Effector memory CD8-positive, alpha-beta T cell (primary cell): ENCODE measurements around the gene MEG3.

Experiments
- ATAC-seq: fragments of 150-1000 bp; cut with Tn5 transposase; replicated peaks from 2 replicates; pipeline ENCODE4 v1.10.0; 2021; ENCODE audit warnings: mild to moderate bottlenecking, moderate library complexity
- DNase-seq, 3 experiments: peaks; one replicate each; pipeline ENCODE4 v3.0.0; 2021
- H3K27ac Mint-ChIP-seq, 2 donors: one replicate each; pipeline ENCODE4 v1.8.0; 2022; ENCODE audit warnings: mild to moderate bottlenecking in 2 of 2, mixed read lengths in 2 of 2, moderate library complexity in 2 of 2
- H3K27me3 Mint-ChIP-seq, 2 donors: one replicate each; pipeline ENCODE4 v1.8.0; 2022; ENCODE audit warnings: mixed read lengths in 2 of 2
- H3K36me3 Mint-ChIP-seq: one replicate; pipeline ENCODE4 v1.8.0; 2022; ENCODE audit warnings: mild to moderate bottlenecking, moderate library complexity, mixed read lengths; ENCODE audit not compliant: insufficient read depth
- H3K4me1 Mint-ChIP-seq, 2 donors: one replicate each; pipeline ENCODE4 v1.8.0; 2022; ENCODE audit warnings: low read depth in 2 of 2, mixed read lengths in 2 of 2
- H3K4me3 Mint-ChIP-seq, 2 donors: one replicate each; pipeline ENCODE4 v1.8.0; 2022; ENCODE audit warnings: mild to moderate bottlenecking in 2 of 2, mixed read lengths in 2 of 2, moderate library complexity in 2 of 2
- H3K9me3 Mint-ChIP-seq, 2 donors: one replicate each; pipeline ENCODE4 v1.8.0; 2022; ENCODE audit warnings: mixed read lengths in 2 of 2

Gene MEG3

DNA sequence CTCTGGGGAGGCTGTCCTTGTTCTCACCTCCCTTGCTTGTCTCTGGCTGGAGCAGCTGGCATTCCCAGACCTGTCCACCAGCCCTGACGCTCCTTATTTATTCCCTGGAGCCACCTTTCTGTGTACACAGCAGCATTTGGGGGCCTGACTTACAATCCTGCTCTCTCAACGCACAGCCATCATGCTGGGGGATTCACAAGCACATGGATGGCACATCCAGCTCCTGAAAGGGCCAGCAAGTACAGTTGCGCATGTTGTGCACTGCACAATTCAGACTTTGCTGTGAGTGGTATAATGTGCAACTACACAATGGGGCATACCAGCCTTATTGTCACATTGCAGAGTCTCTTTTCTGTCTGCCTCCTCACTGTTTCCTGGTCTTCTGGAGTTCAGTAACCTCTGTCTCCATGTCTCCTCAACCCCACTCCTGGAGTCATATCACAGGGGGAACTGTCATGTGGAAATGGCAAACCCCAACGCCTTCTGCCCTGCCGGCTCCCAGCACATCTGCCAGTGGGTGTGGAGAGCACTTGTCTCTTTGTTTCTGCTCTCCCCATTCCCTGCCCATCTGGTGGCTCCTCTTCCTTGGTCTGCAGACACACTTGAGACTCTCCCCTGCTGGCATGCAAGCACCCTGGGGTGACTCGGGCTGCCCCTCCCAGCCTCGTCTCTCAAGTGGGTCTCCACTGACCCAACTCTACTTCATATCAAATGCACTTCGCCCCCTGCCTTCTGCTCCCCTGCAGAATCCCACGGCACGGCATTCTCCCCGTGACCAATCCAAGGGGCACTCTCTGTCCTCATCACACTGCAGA is 41.2 kb upstream of the MEG3 start:
- H3K4me1 Mint-ChIP-seq: no peaks in the 10 kb centered on the region
- H3K36me3 Mint-ChIP-seq: no peaks in the 10 kb centered on the region
- DNase-seq (no peak), ATAC-seq (no peak)
- no peaks in the 10 kb centered on the region for H3K9me3 Mint-ChIP-seq
- peaks cover 30 to 77% of the 10 kb centered on the region in 2 donors for H3K27me3 Mint-ChIP-seq
- no peak overlapping the region for H3K27ac Mint-ChIP-seq
- H3K4me3 Mint-ChIP-seq: no peak overlapping the region

- no peak overlapping the region for H3K27ac Mint-ChIP-seq
- ATAC-seq: no peak
- H3K9me3 Mint-ChIP-seq: no peaks in the 10 kb centered on the region
- H3K4me3 Mint-ChIP-seq: no peak overlapping the region
- no peaks in the 10 kb centered on the region for H3K36me3 Mint-ChIP-seq
- no peaks in the 10 kb centered on the region for H3K4me1 Mint-ChIP-seq
- no peak for DNase-seq
- peaks cover 24 to 72% of the 10 kb centered on the region in 2 donors for H3K27me3 Mint-ChIP-seq
Measured at GRCh38 chr14:100785338-100785615, 40.6 kb upstream of the MEG3 start.

- no peaks in the 10 kb centered on the region for H3K9me3 Mint-ChIP-seq
- ATAC-seq (no peak), DNase-seq (no peak)
- peaks cover 23 to 70% of the 10 kb centered on the region in 2 donors for H3K27me3 Mint-ChIP-seq
- H3K27ac Mint-ChIP-seq: no peak overlapping the region
- H3K4me3 Mint-ChIP-seq: no peak overlapping the region
- no peaks in the 10 kb centered on the region for H3K4me1 Mint-ChIP-seq
- no peaks in the 10 kb centered on the region for H3K36me3 Mint-ChIP-seq
Measured at GRCh38 chr14:100785626-100786025, 40.3 kb upstream of the MEG3 start.

- H3K4me1 Mint-ChIP-seq: no peaks in the 10 kb centered on the region
- no peak for DNase-seq
- H3K27me3 Mint-ChIP-seq: peaks cover 28 to 71% of the 10 kb centered on the region in 2 donors
- H3K4me3 Mint-ChIP-seq: no peak overlapping the region
- H3K9me3 Mint-ChIP-seq: no peaks in the 10 kb centered on the region
- H3K36me3 Mint-ChIP-seq: no peaks in the 10 kb centered on the region
- H3K27ac Mint-ChIP-seq: no peak overlapping the region
- no peak for ATAC-seq
Measured at GRCh38 chr14:100786131-100786530, 39.8 kb upstream of the MEG3 start.

DNA sequence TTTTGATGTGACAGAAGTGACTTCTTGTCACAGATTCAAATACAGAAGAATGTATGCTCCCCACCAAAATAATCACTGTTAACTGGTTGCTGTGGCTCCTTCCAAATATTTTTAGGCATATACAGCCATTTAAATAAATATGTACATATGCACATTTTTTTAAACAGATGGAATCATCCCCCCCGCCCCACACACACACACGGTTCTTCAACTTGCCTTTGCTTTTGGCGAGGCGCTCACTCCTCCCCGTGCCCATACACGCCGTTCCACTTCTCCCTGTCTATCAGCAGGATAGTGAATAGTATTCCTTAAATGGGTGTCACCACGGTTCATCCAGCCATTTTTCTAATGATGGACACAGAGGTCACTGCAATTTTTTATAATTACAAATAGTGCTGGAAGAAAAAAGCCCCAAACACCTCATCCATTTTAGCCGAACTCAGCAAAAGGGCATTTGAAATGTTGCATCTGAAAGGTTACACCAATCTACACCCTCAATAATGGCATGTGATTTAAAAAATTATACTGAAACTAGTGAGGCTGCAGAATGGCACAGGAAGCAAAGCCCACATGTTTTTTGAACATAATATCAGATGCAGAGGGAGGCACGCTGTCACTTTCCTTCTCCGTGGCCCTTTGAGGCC is 39.2 kb upstream of the MEG3 start:
- peaks cover 33 to 76% of the 10 kb centered on the region in 2 donors for H3K27me3 Mint-ChIP-seq
- no peaks in the 10 kb centered on the region for H3K36me3 Mint-ChIP-seq
- no peak for ATAC-seq
- no peaks in the 10 kb centered on the region for H3K4me1 Mint-ChIP-seq
- DNase-seq: no peak
- H3K4me3 Mint-ChIP-seq: no peak overlapping the region
- H3K9me3 Mint-ChIP-seq: no peaks in the 10 kb centered on the region
- H3K27ac Mint-ChIP-seq: no peak overlapping the region

DNA sequence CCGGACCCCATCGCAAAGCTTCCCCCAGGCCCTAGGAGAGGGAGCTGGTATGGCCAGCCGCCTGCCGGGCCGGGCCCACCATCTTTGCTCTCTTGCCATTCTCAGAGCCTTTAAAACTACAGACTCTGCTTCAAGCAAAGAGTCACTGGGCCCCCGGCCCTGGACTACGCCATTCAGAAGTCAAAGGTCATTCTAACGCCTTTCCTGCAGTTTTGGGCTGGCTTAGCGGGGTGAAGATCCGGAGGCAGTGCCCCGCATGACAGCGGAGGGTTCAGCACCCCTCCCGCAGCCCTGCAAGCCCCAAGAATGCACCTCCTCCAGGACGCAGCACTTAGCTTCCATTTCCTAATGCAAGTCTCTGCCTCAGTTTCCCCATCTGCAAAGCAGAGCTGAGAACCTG is 38.3 kb upstream of the MEG3 start:
- no peak for ATAC-seq
- H3K4me3 Mint-ChIP-seq: no peak overlapping the region
- H3K36me3 Mint-ChIP-seq: no peaks in the 10 kb centered on the region
- no peak overlapping the region for H3K27ac Mint-ChIP-seq
- no peak for DNase-seq
- peaks cover 35 to 77% of the 10 kb centered on the region in 2 donors for H3K27me3 Mint-ChIP-seq
- H3K9me3 Mint-ChIP-seq: no peaks in the 10 kb centered on the region
- H3K4me1 Mint-ChIP-seq: no peaks in the 10 kb centered on the region

DNA sequence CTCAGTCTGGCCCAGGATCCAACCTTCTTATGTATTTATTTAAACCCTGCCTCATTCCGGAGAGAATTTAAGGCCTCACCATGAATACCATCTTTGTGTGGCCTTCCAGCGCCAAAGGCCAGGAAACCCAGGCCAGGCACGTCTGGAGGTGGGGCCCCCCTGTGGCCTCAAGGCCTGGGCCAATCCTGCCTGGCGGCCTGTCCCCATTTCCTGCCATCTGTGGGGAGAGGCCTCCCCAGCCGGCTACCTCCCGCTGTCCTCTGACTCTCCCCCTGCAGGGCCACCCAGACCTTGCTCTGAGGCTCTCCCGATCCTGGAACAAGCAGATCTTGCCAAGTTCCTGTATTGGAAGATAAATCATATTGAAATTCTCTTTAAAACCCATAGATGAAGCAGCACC is 37.4 kb upstream of the MEG3 start:
- ATAC-seq (no peak), DNase-seq (no peak)
- Mint-ChIP-seq H3K27me3 (peaks cover 37 to 75% of the 10 kb centered on the region in 2 donors), H3K4me3 (no peak overlapping the region), H3K4me1 (no peaks in the 10 kb centered on the region), H3K27ac (no peak overlapping the region), H3K9me3 (no peaks in the 10 kb centered on the region), H3K36me3 (no peaks in the 10 kb centered on the region)

- no peaks in the 10 kb centered on the region for H3K36me3 Mint-ChIP-seq
- no peaks in the 10 kb centered on the region for H3K4me1 Mint-ChIP-seq
- H3K27ac Mint-ChIP-seq: no peak overlapping the region
- H3K27me3 Mint-ChIP-seq: peaks cover 41 to 77% of the 10 kb centered on the region in 2 donors
- H3K4me3 Mint-ChIP-seq: no peak overlapping the region
- DNase-seq (no peak), ATAC-seq (no peak)
- no peaks in the 10 kb centered on the region for H3K9me3 Mint-ChIP-seq
Measured at GRCh38 chr14:100788942-100789341, 37.0 kb upstream of the MEG3 start.

- ATAC-seq: no peak
- H3K27me3 Mint-ChIP-seq: peaks cover 49 to 84% of the 10 kb centered on the region in 2 donors
- H3K4me3 Mint-ChIP-seq: no peak overlapping the region
- H3K9me3 Mint-ChIP-seq: no peaks in the 10 kb centered on the region
- H3K36me3 Mint-ChIP-seq: no peaks in the 10 kb centered on the region
- H3K27ac Mint-ChIP-seq: no peak overlapping the region
- no peaks in the 10 kb centered on the region for H3K4me1 Mint-ChIP-seq
- no peak for DNase-seq
Measured at GRCh38 chr14:100789460-100790417, 36.2 kb upstream of the MEG3 start.

GRCh38 chr14:100790502-100791347 is 35.2 kb upstream of the MEG3 start:
- no peaks in the 10 kb centered on the region for H3K36me3 Mint-ChIP-seq
- H3K4me1 Mint-ChIP-seq: no peaks in the 10 kb centered on the region
- DNase-seq (no peak), ATAC-seq (no peak)
- peaks cover 50 to 75% of the 10 kb centered on the region in 2 donors for H3K27me3 Mint-ChIP-seq
- H3K27ac Mint-ChIP-seq: no peak overlapping the region
- no peak overlapping the region for H3K4me3 Mint-ChIP-seq
- H3K9me3 Mint-ChIP-seq: no peaks in the 10 kb centered on the region

DNA sequence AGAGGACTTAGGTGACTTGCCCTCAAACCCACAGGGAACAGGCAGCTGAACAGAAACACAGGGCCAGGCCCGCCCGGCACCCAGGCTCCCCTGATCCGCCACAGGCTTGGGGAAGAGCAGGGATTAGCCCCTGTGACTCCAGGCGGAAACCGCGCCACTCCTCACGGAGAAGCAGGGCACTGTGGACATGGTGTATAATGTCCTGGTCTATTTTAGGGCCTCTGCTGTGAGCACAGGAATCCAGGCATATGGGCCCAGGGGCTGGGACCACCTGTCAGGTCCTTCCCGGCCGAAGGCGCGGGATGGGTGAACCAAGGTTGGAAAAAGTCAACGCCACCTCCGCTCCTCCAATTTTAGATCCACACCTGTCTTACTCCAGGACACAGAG is 34.6 kb upstream of the MEG3 start:
- Mint-ChIP-seq H3K4me3 (no peak overlapping the region), H3K27ac (no peak overlapping the region), H3K4me1 (no peaks in the 10 kb centered on the region), H3K9me3 (no peaks in the 10 kb centered on the region), H3K27me3 (peaks cover 50 to 68% of the 10 kb centered on the region in 2 donors), H3K36me3 (no peaks in the 10 kb centered on the region)
- ATAC-seq: no peak
- DNase-seq: no peak

GRCh38 chr14:100791995-100792394 is 33.9 kb upstream of the MEG3 start:
- no peaks in the 10 kb centered on the region for H3K36me3 Mint-ChIP-seq
- H3K27ac Mint-ChIP-seq: no peak overlapping the region
- no peak overlapping the region for H3K4me3 Mint-ChIP-seq
- DNase-seq: no peak
- no peaks in the 10 kb centered on the region for H3K9me3 Mint-ChIP-seq
- H3K4me1 Mint-ChIP-seq: no peaks in the 10 kb centered on the region
- no peak for ATAC-seq
- H3K27me3 Mint-ChIP-seq: peaks cover 50 to 66% of the 10 kb centered on the region in 2 donors

DNA sequence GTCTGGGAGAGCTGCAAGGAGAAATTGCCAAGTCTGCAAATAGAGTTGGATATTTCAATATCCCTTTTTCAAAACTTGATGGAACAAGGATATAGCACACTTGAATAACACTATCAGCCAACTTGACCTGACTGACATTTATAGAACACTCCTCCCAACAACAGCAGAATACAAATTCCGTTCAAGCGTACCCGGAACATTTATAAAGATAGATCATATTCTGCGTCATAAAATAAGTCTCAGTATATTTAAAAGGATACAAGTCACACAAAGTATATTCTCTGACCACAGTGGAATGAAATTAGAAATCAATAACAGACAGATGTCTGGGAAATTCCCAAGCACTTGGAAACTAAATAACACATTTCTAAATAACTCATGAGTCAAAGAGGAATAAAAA is 29.0 kb upstream of the MEG3 start:
- H3K4me1 Mint-ChIP-seq: no peaks in the 10 kb centered on the region
- H3K27ac Mint-ChIP-seq: no peak overlapping the region
- no peak overlapping the region for H3K4me3 Mint-ChIP-seq
- H3K36me3 Mint-ChIP-seq: no peaks in the 10 kb centered on the region
- H3K9me3 Mint-ChIP-seq: no peaks in the 10 kb centered on the region
- no peak for ATAC-seq
- DNase-seq: no peak
- H3K27me3 Mint-ChIP-seq: peaks cover 37 to 39% of the 10 kb centered on the region in 2 donors
